Mesenchymal stem cell (in vitro differentiated cells and primary cell): Measurements from ENCODE around the gene XRCC3.
A peak's percentile ranks its signal among the peaks of the same experiment; 100 is the strongest.
"Not testable (repeated sequence)": the region's sequence is repeated elsewhere in the genome, so short reads cannot be mapped to it uniquely, and the experiment has no call there.

ENCODE experiments used
- DNase-seq: peaks from one replicate; pipeline ENCODE4 v3.0.0-alpha.2; 2013
- H2AFZ ChIP-seq: one replicate; pipeline ENCODE4 v1.6.1; 2013; ENCODE audit warnings: low read depth, mild to moderate bottlenecking, control low read depth, inconsistent platforms, low read length, moderate library complexity
- H2AK5ac ChIP-seq: 2 replicates; pipeline ENCODE4 v1.6.1; 2013; ENCODE audit warnings: low read length, moderate library complexity, mild to moderate bottlenecking, inconsistent platforms; ENCODE audit not compliant: severe bottlenecking
- H2BK120ac ChIP-seq: one replicate; pipeline ENCODE4 v1.6.1; 2013; ENCODE audit warnings: low read depth, mild to moderate bottlenecking, inconsistent platforms, low read length, moderate library complexity
- H2BK12ac ChIP-seq, 2 experiments: one replicate each; pipeline ENCODE4 v1.6.1; 2013; ENCODE audit warnings: inconsistent platforms in 2 of 2, low read length in 2 of 2, mild to moderate bottlenecking in 2 of 2, moderate library complexity in 2 of 2, control low read depth in 1 of 2
- H2BK15ac ChIP-seq: one replicate; pipeline ENCODE4 v1.6.1; 2013; ENCODE audit warnings: mild to moderate bottlenecking, low read depth, inconsistent platforms; ENCODE audit not compliant: poor library complexity, severe bottlenecking
- H2BK5ac ChIP-seq: 2 replicates; pipeline ENCODE4 v1.6.1; 2013; ENCODE audit warnings: low read depth, mild to moderate bottlenecking, low read length, control low read depth, inconsistent platforms; ENCODE audit not compliant: poor library complexity, severe bottlenecking
- H3K14ac ChIP-seq, 2 experiments: one replicate each; pipeline ENCODE4 v1.6.1; 2013; ENCODE audit warnings: inconsistent platforms in 2 of 2, low read length in 2 of 2, control low read depth in 1 of 2, mild to moderate bottlenecking in 1 of 2, moderate library complexity in 1 of 2
- H3K18ac ChIP-seq, 2 experiments: one replicate each; pipeline ENCODE4 v1.6.1; 2013; ENCODE audit warnings: inconsistent platforms in 2 of 2, low read length in 2 of 2, control low read depth in 1 of 2, low read depth in 1 of 2, mild to moderate bottlenecking in 1 of 2
- H3K23ac ChIP-seq, 2 experiments: one replicate each; pipeline ENCODE4 v1.6.1; 2013; ENCODE audit warnings: inconsistent platforms in 2 of 2, low read length in 2 of 2, mild to moderate bottlenecking in 2 of 2, moderate library complexity in 2 of 2, control low read depth in 1 of 2
- H3K27ac ChIP-seq: 2 replicates; pipeline ENCODE4 v1.5.1; 2013; ENCODE audit warnings: mild to moderate bottlenecking, moderate library complexity, low read length, control low read depth, inconsistent platforms; ENCODE audit not compliant: poor library complexity, severe bottlenecking
- H3K27me3 ChIP-seq, 2 experiments: 2 replicates each; pipeline versions ENCODE4 v1.6.1 to v1.7.0; 2013; ENCODE audit warnings: low read length in 2 of 2, mild to moderate bottlenecking in 2 of 2, moderate library complexity in 2 of 2, control low read depth in 1 of 2, inconsistent platforms in 1 of 2; ENCODE audit not compliant: control insufficient read depth in 1 of 2, insufficient read depth in 1 of 2
- H3K36me3 ChIP-seq, 2 experiments: 2 replicates each; pipeline versions ENCODE4 v1.6.1 to v1.7.0; 2013; ENCODE audit warnings: low read length in 2 of 2, control low read depth in 1 of 2, inconsistent platforms in 1 of 2, low read depth in 1 of 2, mild to moderate bottlenecking in 1 of 2; ENCODE audit not compliant: insufficient read depth in 2 of 2, control insufficient read depth in 1 of 2
- H3K4ac ChIP-seq, 2 experiments: one replicate each; pipeline ENCODE4 v1.6.1; 2013; ENCODE audit warnings: inconsistent platforms in 2 of 2, low read length in 2 of 2, mild to moderate bottlenecking in 2 of 2, moderate library complexity in 2 of 2, control low read depth in 1 of 2, low read depth in 1 of 2
- H3K4me1 ChIP-seq: 2 replicates; pipeline ENCODE4 v1.6.1; 2013; ENCODE audit warnings: low read depth, low read length, control low read depth; ENCODE audit not compliant: control insufficient read depth, insufficient read depth
- H3K4me2 ChIP-seq: 2 replicates; pipeline ENCODE4 v1.6.1; 2013; ENCODE audit warnings: low read length, mild to moderate bottlenecking, inconsistent platforms; ENCODE audit not compliant: poor library complexity, severe bottlenecking
- H3K4me3 ChIP-seq, 2 experiments: 2 replicates each; pipeline versions ENCODE4 v1.5.1 to v1.7.0; 2013; ENCODE audit warnings: low read length in 2 of 2, mild to moderate bottlenecking in 2 of 2, control low read depth in 1 of 2, low read depth in 1 of 2; ENCODE audit not compliant: insufficient read depth in 1 of 2
- H3K79me1 ChIP-seq: replicated peaks from 2 replicates; pipeline ENCODE4 v1.6.1; 2013; ENCODE audit warnings: mild to moderate bottlenecking, control low read depth, low read length, inconsistent platforms; ENCODE audit not compliant: poor library complexity, severe bottlenecking
- H3K9ac ChIP-seq: 2 replicates; pipeline ENCODE4 v1.7.0; 2013; ENCODE audit warnings: mild to moderate bottlenecking, low read length, moderate library complexity
- H3K9me3 ChIP-seq: 2 replicates; pipeline ENCODE4 v1.7.0; 2013; ENCODE audit warnings: mild to moderate bottlenecking, low read length; ENCODE audit not compliant: control insufficient read depth
- H4K8ac ChIP-seq: one replicate; pipeline ENCODE4 v1.6.1; 2013; ENCODE audit warnings: inconsistent platforms, mild to moderate bottlenecking, low read length, moderate library complexity
- H4K91ac ChIP-seq: one replicate; pipeline ENCODE4 v1.6.1; 2013; ENCODE audit warnings: mild to moderate bottlenecking, low read length, inconsistent platforms
- WGBS: methylation state at CpG from one replicate; pipeline ENCODE4 v1.1.7; 2013; ENCODE audit warnings: mixed read lengths; 5-methylcytosine and 5-hydroxymethylcytosine counted together

XRCC3 gene

GRCh38 chr14:103654619-103655018, 60.6 kb downstream of the XRCC3 start:
- DNase-seq, result no peak
- H2BK15ac ChIP-seq, result no peak overlapping the region
- peaks cover 37 to 50% of the 10 kb centered on the region in 2 experiments for H3K36me3 ChIP-seq
- H3K14ac ChIP-seq, result no peak overlapping the region
- no peak overlapping the region for H2AK5ac ChIP-seq
- H3K4me3 ChIP-seq, result no peak overlapping the region
- H3K27me3 ChIP-seq, result no peaks in the 10 kb centered on the region
- no peak overlapping the region for H2BK12ac ChIP-seq
- no peak overlapping the region for H3K4me2 ChIP-seq
- no peak overlapping the region for H3K18ac ChIP-seq
- peak overlapping the region; percentile 1 for H3K9ac ChIP-seq
- H2BK120ac ChIP-seq, result no peak overlapping the region
- 92% methylated on average over 6 of the region's 6 CpGs for WGBS
- peaks cover 15% of the 10 kb centered on the region for H3K4me1 ChIP-seq
- peaks cover 13% of the 10 kb centered on the region for H3K79me1 ChIP-seq
- H3K9me3 ChIP-seq, result no peaks in the 10 kb centered on the region
- no peak overlapping the region for H3K27ac ChIP-seq
- no peak overlapping the region for H3K23ac ChIP-seq
- no peak overlapping the region for H4K91ac ChIP-seq
- H2AFZ ChIP-seq, result no peak overlapping the region
- H3K4ac ChIP-seq, result no peak overlapping the region
- H2BK5ac ChIP-seq, result no peak overlapping the region
- no peak overlapping the region for H4K8ac ChIP-seq

- Histone ChIP-seq H3K9ac (peak overlapping the region; percentile 51), H2BK5ac (no peak overlapping the region)
- 99% methylated on average over 4 of the region's 4 CpGs for WGBS
Measured at GRCh38 chr14:103653805-103654204, 61.4 kb downstream of the XRCC3 start.

GRCh38 chr14:103653336-103653735, 61.9 kb downstream of the XRCC3 start:
- not testable (repeated sequence) for H3K18ac ChIP-seq, H3K14ac ChIP-seq, H3K4me3 ChIP-seq, H2AK5ac ChIP-seq, H3K4me2 ChIP-seq, H4K91ac ChIP-seq, H2BK120ac ChIP-seq, DNase-seq, H2BK12ac ChIP-seq, H4K8ac ChIP-seq, H3K23ac ChIP-seq, H2BK15ac ChIP-seq, H3K4ac ChIP-seq, H3K27me3 ChIP-seq, H3K27ac ChIP-seq, H3K9me3 ChIP-seq, H3K79me1 ChIP-seq, H2AFZ ChIP-seq, H2BK5ac ChIP-seq
- Histone ChIP-seq H3K9ac (peak overlapping the region; percentile 51), H3K36me3 (peaks cover 37 to 48% of the 10 kb centered on the region in 2 experiments), H3K4me1 (peaks cover 15% of the 10 kb centered on the region)
- WGBS, result 99% methylated on average over 10 of the region's 10 CpGs

More at GRCh38 chr14:103653805-103654204, 61.4 kb downstream of the XRCC3 start:
- Histone ChIP-seq H3K14ac (no peak overlapping the region), H3K18ac (no peak overlapping the region), H2AK5ac (no peak overlapping the region), H4K91ac (no peak overlapping the region), H4K8ac (no peak overlapping the region), H3K79me1 (peaks cover 9% of the 10 kb centered on the region), H3K4ac (no peak overlapping the region), H2AFZ (no peak overlapping the region), H2BK15ac (no peak overlapping the region), H3K27ac (peak overlapping the region; percentile 2), H3K4me2 (no peak overlapping the region), H2BK120ac (no peak overlapping the region), H3K4me3 (no peak overlapping the region), H3K36me3 (peaks cover 34 to 45% of the 10 kb centered on the region in 2 experiments), H3K23ac (no peak overlapping the region), H3K27me3 (no peaks in the 10 kb centered on the region), H3K4me1 (peaks cover 15% of the 10 kb centered on the region), H2BK12ac (no peak overlapping the region), H3K9me3 (no peaks in the 10 kb centered on the region)
- no peak for DNase-seq

GRCh38 chr14:103652806-103653205, 62.4 kb downstream of the XRCC3 start:
- H2BK12ac ChIP-seq, result no peak overlapping the region
- no peak overlapping the region for H2BK5ac ChIP-seq
- no peak overlapping the region for H4K8ac ChIP-seq
- H2BK15ac ChIP-seq, result no peak overlapping the region
- peak overlapping the region; percentile 51 for H3K9ac ChIP-seq
- no peak overlapping the region for H3K23ac ChIP-seq
- no peaks in the 10 kb centered on the region for H3K9me3 ChIP-seq
- no peak overlapping the region for H2AFZ ChIP-seq
- no peak overlapping the region for H2AK5ac ChIP-seq
- no peaks in the 10 kb centered on the region for H3K27me3 ChIP-seq
- H3K27ac ChIP-seq, result no peak overlapping the region
- no peak overlapping the region for H2BK120ac ChIP-seq
- DNase-seq, result no peak
- 93% methylated on average over 3 of the region's 3 CpGs for whole genome bisulfite sequencing
- peaks cover 7% of the 10 kb centered on the region for H3K79me1 ChIP-seq
- H3K4ac ChIP-seq, result no peak overlapping the region
- H3K4me1 ChIP-seq, result peaks cover 13% of the 10 kb centered on the region
- H3K18ac ChIP-seq, result no peak overlapping the region
- peaks cover 32 to 44% of the 10 kb centered on the region in 2 experiments for H3K36me3 ChIP-seq
- no peak overlapping the region for H3K4me2 ChIP-seq
- H3K4me3 ChIP-seq, result no peak overlapping the region
- H4K91ac ChIP-seq, result no peak overlapping the region
- no peak overlapping the region for H3K14ac ChIP-seq
